HG03064 (cell line): Measurements from ENCODE around the gene A4GNT.

Experiments used
- ATAC-seq: cut with Tn5 transposase; IDR thresholded peaks from one replicate; pipeline ENCODE4 v1.9.1; 2021; ENCODE audit warnings: low read depth; ENCODE audit not compliant: unreplicated experiment

A4GNT gene

DNA sequence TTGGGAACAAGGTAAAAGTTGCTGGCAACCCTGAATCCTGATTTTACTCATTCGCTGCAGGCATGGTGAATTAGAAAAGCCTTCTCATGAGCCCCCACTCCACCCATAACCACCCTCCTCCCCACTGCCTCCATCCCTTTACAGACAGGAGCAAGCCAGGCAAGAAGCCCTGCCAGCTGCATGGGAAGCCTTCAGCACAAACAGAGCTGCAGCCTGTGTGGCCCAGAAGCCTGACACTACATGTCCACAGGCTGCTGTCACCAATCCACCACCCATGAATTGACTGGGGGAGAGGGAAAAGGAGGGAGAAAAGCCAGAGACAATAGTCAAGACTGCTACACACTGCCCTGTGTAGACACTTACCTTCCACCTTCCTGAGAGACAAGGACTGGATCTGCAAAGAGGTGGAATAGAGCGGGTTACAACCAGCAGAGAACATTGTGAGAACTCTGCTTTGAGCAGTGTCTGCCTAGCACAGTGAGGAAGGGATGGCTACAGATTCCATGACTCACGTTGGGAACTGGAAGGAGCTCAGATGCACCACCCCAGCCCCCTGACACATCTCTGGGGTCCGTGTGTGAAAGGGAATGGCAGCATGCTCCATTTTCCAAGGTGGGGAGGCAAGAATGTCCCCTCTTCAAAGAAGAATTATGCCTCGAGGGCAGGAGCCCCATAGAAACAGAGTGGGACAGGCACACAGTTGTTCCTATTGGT lies 50.7 kb downstream of the A4GNT start:
- no peak for ATAC-seq

DNA sequence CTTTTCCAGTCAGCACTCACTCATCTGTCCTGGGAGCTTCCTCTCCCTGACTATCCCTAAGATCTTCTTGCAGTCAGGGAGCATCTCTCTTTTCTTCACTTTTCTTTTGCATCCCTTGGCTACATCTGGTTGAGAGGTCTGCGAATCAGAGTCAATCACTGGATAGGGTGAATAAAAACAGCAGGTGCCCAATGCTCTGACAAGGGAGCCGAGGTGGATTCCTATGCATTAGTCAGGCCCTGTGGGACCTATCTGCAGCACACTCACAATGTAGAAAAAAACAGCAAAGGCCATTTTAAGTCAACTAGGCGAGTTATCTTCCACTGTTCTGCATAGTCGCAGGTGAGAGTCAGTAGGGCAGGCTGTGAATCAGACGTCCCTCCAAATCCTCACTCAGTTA lies 52.3 kb downstream of the A4GNT start:
- ATAC-seq, result no peak

DNA sequence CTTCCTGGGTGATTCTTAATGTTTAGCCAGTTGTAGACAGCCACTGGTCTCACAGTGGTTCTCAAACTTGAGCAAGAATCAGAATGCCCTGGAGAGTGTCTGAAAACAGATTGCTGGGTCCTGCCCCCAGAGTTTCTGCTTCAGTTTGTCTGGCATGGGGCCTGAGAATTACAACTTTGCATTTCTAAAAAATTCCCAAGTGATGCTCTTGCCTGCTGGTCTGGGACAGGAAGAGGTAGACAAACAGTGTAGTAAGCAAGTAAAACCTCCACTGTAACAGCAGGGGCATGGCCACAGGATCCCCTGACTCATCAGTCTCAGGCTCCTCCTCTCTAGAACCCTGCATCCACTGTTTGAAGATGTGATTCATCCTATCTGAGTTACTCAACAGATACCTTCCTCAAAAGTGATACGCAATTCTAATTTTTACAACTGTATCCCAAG lies 53.3 kb downstream of the A4GNT start:
- no peak for ATAC-seq

DNA sequence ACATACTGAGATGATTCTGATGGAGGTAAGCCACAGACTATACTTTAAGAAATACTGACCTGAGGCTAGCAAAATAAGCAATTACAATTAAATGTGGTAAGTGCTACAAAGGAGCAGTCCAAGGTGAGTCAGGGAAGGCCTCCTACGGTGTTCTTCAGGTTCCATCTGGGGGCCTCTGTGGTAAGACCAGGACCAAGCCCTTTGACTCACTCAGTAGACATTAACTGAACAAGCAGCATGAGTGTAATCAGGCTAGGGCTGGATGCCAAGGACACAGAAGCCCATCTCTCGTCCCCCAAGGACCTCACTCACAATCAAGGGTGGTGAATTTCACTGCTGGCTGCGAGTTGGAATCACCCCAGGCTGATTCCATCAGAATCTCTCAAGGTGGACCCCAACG lies 54.1 kb downstream of the A4GNT start:
- no peak for ATAC-seq
